Stomach (tissue), 9 donors: Measurements from ENCODE around the gene FAM50B. TPM values are rescaled to one million over a fixed set of nuclear protein-coding genes. Genes with fewer than 3 reads are reported as not detected.

Experiments used
- DNase-seq, 2 donors: peaks; one replicate each; pipeline versions ENCODE4 v3.0.0 to v3.0.0-alpha.2; 2013 to 2019
- H3K27ac ChIP-seq, 5 donors: fragments of 200-600 bp in 4 of 5; sonication (generic) in 4 of 5; one replicate each; pipeline ENCODE4 v1.5.1; 2013 to 2019; ENCODE audit warnings: mild to moderate bottlenecking in 1 of 5, moderate library complexity in 1 of 5
- H3K27me3 ChIP-seq, 3 donors: fragments of 200-600 bp; sonication (generic); one replicate each; pipeline ENCODE4 v1.5.1; 2017 to 2019; ENCODE audit warnings: mixed run types in 1 of 3
- H3K36me3 ChIP-seq, 4 donors: fragments of 200-600 bp; sonication (generic); 1 replicate in 3 of 4; 2 replicates in 1 of 4; pipeline ENCODE4 v1.5.1; 2016 to 2019
- H3K4me1 ChIP-seq, 4 donors: fragments of 200-600 bp; sonication (generic); one replicate each; pipeline ENCODE4 v1.5.1; 2016 to 2019
- H3K4me3 ChIP-seq, 4 donors: fragments of 200-600 bp; sonication (generic) in 3 of 4; one replicate each; pipeline ENCODE4 v1.5.1; 2016 to 2019; ENCODE audit warnings: mild to moderate bottlenecking in 1 of 4
- H3K9me3 ChIP-seq, 4 donors: fragments of 200-600 bp; sonication (generic); one replicate each; pipeline ENCODE4 v1.5.1; 2016 to 2019
- EP300 ChIP-seq: sonication (generic); formaldehyde crosslinking; IDR thresholded peaks from one replicate; pipeline ENCODE4 v1.6.1; 2017; ENCODE audit warnings: antibody characterized with exemption
- POLR2A ChIP-seq, 4 donors: fragments of 450-650 bp; IDR thresholded peaks; one replicate each; pipeline ENCODE4 v1.6.1; 2016; ENCODE audit warnings: antibody characterized with exemption in 4 of 4, control low read depth in 2 of 4, mild to moderate bottlenecking in 1 of 4, moderate library complexity in 1 of 4
- POLR2AphosphoS5 ChIP-seq, 3 donors: sonication (generic); formaldehyde crosslinking; IDR thresholded peaks; one replicate each; pipeline ENCODE4 v1.6.1; 2016; ENCODE audit warnings: antibody characterized with exemption in 3 of 3
- WGBS, 5 donors: extraction: QIAGEN DNeasy Blood & Tissue Kit in 3 of 5; methylation state at CpG; one replicate each; pipeline versions ENCODE4 v1.1.5 to v1.1.7; 2013 to 2018; 5-methylcytosine and 5-hydroxymethylcytosine counted together
- intact Hi-C: fragments of 100-400 bp; cut with DNase I; formaldehyde crosslinking; loops from one replicate; pipeline ENCODE4 v1.15.1; 2023; ENCODE audit warnings: low total_unique reads
- polyA plus RNA-seq, 3 donors: library from polyadenylated mRNA; stranded (reverse); fragments of 200-250 nt; gene quantifications; one replicate each; pipeline ENCODE4 v1.2.3, GENCODE V29; 2013
- total RNA-seq, 5 donors: library from RNA; depleted of rRNA; stranded (reverse); fragments of >200 nt; gene quantifications; one replicate each; pipeline versions ENCODE4 v1.1.0 to v1.2.3, GENCODE V29; 2014 to 2016
- TF ChIP-seq, protein P1 (sequence below), 7 experiments: fragments of 450-650 bp in 4 of 7; fragments of 200-600 bp in 3 of 7; sonication (generic) in 3 of 7; IDR thresholded peaks; one replicate each; pipeline ENCODE4 v1.5.1; 2016 to 2019; ENCODE audit warnings: antibody characterized with exemption in 7 of 7, control low read depth in 2 of 7, mild to moderate bottlenecking in 1 of 7
- donor health status: healthy with polysubstance abuse.
- donor health status: Bipolar disorder and iron deficiency.
- donor health status: healthy.

Gene FAM50B
- total and polyA plus RNA-seq, 8 donors, result 2.0 to 11.8 (median 7.3) TPM; not detected in 1

DNA sequence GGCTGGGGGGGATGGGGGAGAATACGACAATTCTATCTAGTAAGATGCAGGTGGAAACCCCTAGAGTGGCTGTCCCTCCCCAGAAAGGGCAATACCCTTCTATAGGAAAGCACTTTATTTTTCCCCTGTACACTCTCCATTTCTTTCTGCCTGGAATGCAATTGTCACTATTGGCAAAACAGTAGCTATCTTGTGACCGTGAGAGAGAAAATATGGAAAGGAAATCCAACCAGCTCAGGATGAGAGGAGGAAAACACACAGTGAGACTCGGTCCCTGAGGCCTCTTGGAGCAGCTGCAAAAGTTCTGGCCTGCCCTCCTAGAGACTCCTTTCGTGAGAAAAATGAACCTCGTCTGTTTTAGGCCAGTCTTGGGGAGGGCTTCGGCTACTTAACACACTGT lies 43.4 kb downstream of the FAM50B start:
- no peaks in the 10 kb centered on the region for H3K27me3 ChIP-seq
- TF ChIP-seq POLR2A (IDR thresholded peaks at IDR 0.05) (no peak), EP300 (no peak), POLR2AphosphoS5 (IDR thresholded peaks at IDR 0.05) (no peak)
- TF ChIP-seq, protein P1, sequence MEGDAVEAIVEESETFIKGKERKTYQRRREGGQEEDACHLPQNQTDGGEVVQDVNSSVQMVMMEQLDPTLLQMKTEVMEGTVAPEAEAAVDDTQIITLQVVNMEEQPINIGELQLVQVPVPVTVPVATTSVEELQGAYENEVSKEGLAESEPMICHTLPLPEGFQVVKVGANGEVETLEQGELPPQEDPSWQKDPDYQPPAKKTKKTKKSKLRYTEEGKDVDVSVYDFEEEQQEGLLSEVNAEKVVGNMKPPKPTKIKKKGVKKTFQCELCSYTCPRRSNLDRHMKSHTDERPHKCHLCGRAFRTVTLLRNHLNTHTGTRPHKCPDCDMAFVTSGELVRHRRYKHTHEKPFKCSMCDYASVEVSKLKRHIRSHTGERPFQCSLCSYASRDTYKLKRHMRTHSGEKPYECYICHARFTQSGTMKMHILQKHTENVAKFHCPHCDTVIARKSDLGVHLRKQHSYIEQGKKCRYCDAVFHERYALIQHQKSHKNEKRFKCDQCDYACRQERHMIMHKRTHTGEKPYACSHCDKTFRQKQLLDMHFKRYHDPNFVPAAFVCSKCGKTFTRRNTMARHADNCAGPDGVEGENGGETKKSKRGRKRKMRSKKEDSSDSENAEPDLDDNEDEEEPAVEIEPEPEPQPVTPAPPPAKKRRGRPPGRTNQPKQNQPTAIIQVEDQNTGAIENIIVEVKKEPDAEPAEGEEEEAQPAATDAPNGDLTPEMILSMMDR (IDR thresholded peaks at IDR 0.05), result no peak
- 83 to 92% (median 86%) methylated on average over 6 of the region's 6 CpGs for WGBS, 5 donors
- intact Hi-C loops, result no loop called here
- no peak for DNase-seq
- H3K4me1 ChIP-seq, result peaks cover 4 to 18% (median 12%) of the 10 kb centered on the region in 4 donors
- no peak overlapping the region for H3K27ac ChIP-seq
- H3K4me3 ChIP-seq, result no peak overlapping the region
- H3K9me3 ChIP-seq, result no peaks in the 10 kb centered on the region
- no peaks in the 10 kb centered on the region for H3K36me3 ChIP-seq

DNA sequence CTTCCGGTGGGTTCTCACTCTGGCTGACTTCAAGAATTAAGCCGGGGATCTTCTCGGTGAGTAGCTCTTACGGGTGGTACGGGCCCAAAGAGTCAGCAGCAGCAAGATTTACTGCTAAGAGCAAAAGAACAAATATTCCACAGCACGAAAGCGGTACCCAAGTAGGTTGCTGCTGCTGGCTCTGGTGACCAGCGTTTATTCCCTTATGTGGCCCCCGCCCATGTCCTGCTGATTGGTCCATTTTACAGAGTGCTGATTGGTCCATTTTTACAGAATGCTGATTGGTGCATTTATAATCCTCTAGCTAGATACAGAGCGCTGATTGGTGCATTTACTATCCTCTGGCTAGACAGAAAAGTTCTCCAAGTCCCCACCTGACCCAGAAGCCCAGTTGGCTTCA lies 44.3 kb downstream of the FAM50B start:
- TF ChIP-seq, protein P1 (IDR thresholded peaks at IDR 0.05), result no peak
- no peak for TF ChIP-seq EP300
- intact Hi-C loops, result no loop called here
- WGBS, 5 donors, result 90 to 96% (median 93%) methylated on average over 8 to 10 of the region's 10 CpGs
- no peak for DNase-seq
- no peaks in the 10 kb centered on the region for H3K9me3 ChIP-seq
- H3K36me3 ChIP-seq, result no peaks in the 10 kb centered on the region
- H3K27me3 ChIP-seq, result no peaks in the 10 kb centered on the region
- H3K4me1 ChIP-seq, result peaks cover 0 to 16% (median 5%) of the 10 kb centered on the region in 4 donors
- H3K27ac ChIP-seq, result no peak overlapping the region
- no peak overlapping the region for H3K4me3 ChIP-seq

DNA sequence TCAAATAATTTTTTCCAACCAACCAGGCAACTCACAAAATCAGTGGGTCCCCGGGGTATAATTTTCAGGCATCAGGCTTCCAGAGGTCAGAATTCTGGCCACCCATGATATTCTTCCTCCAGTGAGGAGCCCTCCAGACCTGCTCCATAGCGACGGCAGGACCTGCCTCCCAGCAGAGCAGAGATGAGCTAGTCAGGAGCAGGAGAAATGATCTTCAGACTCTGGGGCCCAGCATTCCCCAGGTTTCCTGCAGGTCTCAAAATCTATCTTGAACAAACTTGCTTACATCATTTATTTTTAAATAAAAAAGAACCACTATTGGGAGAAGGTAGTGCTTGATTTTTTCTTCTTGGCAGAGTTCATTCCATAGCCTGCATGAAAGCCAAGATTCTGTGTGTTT lies 44.7 kb downstream of the FAM50B start:
- no peaks in the 10 kb centered on the region for H3K27me3 ChIP-seq
- no peaks in the 10 kb centered on the region for H3K36me3 ChIP-seq
- no peak overlapping the region for H3K4me3 ChIP-seq
- 73 to 91% (median 89%) methylated on average over 3 of the region's 3 CpGs for WGBS, 5 donors
- TF ChIP-seq, protein P1 (IDR thresholded peaks at IDR 0.05), result no peak
- TF ChIP-seq EP300, result no peak
- TF ChIP-seq POLR2A (IDR thresholded peaks at IDR 0.05), result no peak
- TF ChIP-seq POLR2AphosphoS5 (IDR thresholded peaks at IDR 0.05), result no peak
- H3K27ac ChIP-seq, result no peak overlapping the region
- DNase-seq, result no peak
- intact Hi-C loops, result no loop called here
- H3K4me1 ChIP-seq, result peaks cover 0 to 16% (median 4%) of the 10 kb centered on the region in 4 donors
- H3K9me3 ChIP-seq, result no peaks in the 10 kb centered on the region

DNA sequence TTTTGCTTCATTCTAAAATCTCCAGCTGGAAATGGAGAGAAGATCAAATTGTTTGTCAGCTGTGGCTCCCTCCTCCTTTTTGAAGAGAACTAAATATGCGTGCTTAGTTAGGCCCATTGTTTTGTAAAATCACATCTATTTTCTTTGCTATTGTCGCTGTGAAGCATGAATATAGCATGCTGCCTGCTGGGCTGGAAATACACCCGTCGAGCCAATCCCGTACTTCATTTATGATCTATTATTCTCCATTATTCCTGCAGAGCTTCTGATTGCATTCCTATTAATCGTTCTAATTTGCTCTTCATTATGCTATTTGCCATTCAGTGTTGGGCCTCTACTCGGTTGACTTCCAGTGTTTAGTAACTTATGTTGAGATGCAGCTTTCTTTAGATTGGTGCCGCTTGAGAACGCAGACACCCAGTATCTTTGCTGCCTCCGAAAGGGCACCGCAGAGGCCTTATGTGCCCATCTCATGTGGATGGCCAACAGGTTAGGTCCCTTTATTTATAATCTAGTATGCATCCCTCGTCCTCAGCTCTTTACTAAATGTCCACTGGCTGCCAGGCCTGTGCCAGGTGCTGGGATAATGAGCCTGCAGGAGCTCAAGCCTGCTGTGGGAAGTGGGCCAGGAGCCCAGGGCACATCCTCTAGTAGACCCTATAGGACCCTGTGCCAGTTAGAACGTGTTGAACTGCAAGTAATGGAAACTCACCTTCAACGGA lies 45.6 kb downstream of the FAM50B start:
- 75 to 86% (median 76%) methylated on average over 14 of the region's 14 CpGs for WGBS, 5 donors
- intact Hi-C loops, result no loop called here

More for the DNA sequence above, 45.6 kb downstream of the FAM50B start:
- no peaks in the 10 kb centered on the region for H3K9me3 ChIP-seq
- no peak overlapping the region for H3K4me3 ChIP-seq
- H3K4me1 ChIP-seq, result peaks cover 0 to 16% (median 5%) of the 10 kb centered on the region in 4 donors
- H3K27me3 ChIP-seq, result no peaks in the 10 kb centered on the region
- H3K36me3 ChIP-seq, result no peaks in the 10 kb centered on the region
- TF ChIP-seq, protein P1 (IDR thresholded peaks at IDR 0.05), result no peak
- TF ChIP-seq EP300 (no peak), POLR2A (IDR thresholded peaks at IDR 0.05) (no peak), POLR2AphosphoS5 (IDR thresholded peaks at IDR 0.05) (no peak)
- H3K27ac ChIP-seq, result no peak overlapping the region
- no peak for DNase-seq
